SJSA1 (cell line): Measurements from ENCODE around the gene PTPRO. TPM values are rescaled to one million over a fixed set of nuclear protein-coding genes. Genes with fewer than 3 reads are reported as not detected.

Source experiments
- DNase-seq, 2 experiments: peaks; one replicate each; pipeline ENCODE4 v3.0.0-alpha.2; 2015 to 2020; ENCODE audit warnings: low spot score in 2 of 2, low read depth in 1 of 2
- H3K27ac ChIP-seq: fragments of 250-450 bp; sonication (Bioruptor Pico); 2 replicates; pipeline ENCODE4 v1.5.1; 2020; ENCODE audit warnings: mild to moderate bottlenecking, moderate library complexity
- H3K27me3 ChIP-seq: fragments of 250-450 bp; sonication (Bioruptor Pico); replicated peaks from 2 replicates; pipeline ENCODE4 v1.5.1; 2020; ENCODE audit warnings: mild to moderate bottlenecking, moderate library complexity
- H3K36me3 ChIP-seq: fragments of 250-450 bp; sonication (Bioruptor Pico); 2 replicates; pipeline ENCODE4 v1.5.1; 2020; ENCODE audit warnings: mild to moderate bottlenecking
- H3K4me1 ChIP-seq: fragments of 250-450 bp; sonication (Bioruptor Pico); replicated peaks from 2 replicates; pipeline ENCODE4 v1.6.1; 2021; ENCODE audit warnings: mild to moderate bottlenecking
- H3K4me3 ChIP-seq: fragments of 250-450 bp; sonication (Bioruptor Pico); 2 replicates; pipeline ENCODE4 v1.5.1; 2020; ENCODE audit warnings: mild to moderate bottlenecking
- H3K9me3 ChIP-seq: fragments of 250-450 bp; sonication (Bioruptor Pico); replicated peaks from 2 replicates; pipeline ENCODE4 v1.5.1; 2020; ENCODE audit warnings: mild to moderate bottlenecking
- total RNA-seq: library from RNA; depleted of rRNA; stranded (reverse); fragments of >200 nt; shearing (Covaris generic); gene quantifications from 2 replicates; pipeline ENCODE4 v1.2.3, GENCODE V29; 2014

The PTPRO gene
- total RNA-seq, 1 experiment from 2014 or later: 0.55 TPM

DNA sequence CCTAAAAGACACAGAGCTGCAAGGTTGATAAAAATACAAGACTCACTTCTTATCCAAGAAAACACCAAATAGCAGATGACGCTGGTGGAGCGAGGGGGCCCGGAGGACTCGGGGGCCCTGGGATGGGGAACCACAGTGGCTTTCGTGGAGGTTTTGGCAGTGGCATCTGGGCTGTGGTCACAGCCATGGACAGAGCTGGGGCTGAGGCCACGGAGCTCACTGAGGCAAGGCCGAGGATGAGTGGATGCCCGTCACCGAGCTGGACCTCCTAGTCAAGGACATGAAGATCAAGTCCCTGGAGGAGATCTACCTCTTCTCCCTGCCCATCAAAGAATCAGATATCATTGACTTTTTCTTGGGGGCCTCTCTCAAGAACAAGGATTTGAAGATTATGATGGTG, 117.2 kb downstream of the PTPRO start:
- no peak overlapping the region for H3K4me3 ChIP-seq
- no peaks in the 10 kb centered on the region for H3K9me3 ChIP-seq
- no peak for DNase-seq
- no peaks in the 10 kb centered on the region for H3K36me3 ChIP-seq
- no peaks in the 10 kb centered on the region for H3K27me3 ChIP-seq
- no peak overlapping the region for H3K27ac ChIP-seq
- H3K4me1 ChIP-seq: no peaks in the 10 kb centered on the region

DNA sequence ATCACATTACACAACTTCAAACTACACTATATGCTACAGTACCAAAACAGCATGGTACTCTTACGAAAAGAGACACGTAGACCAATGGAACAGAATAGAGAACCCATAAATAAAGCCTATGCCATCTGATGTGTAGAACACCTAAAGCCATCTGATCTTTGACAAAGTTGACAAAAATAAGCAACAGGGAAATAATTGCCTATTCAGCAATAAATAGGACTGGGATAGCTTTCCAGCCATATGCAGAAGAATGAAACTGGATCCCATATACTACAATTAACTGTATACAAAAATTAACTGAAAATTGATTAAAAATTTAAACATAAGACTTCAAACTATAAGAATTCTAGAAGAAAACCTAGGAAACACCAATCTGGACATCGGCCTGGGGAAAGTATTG, 120.7 kb downstream of the PTPRO start:
- Histone ChIP-seq H3K27ac (no peak overlapping the region), H3K36me3 (no peaks in the 10 kb centered on the region), H3K4me3 (no peak overlapping the region), H3K9me3 (no peaks in the 10 kb centered on the region), H3K4me1 (no peaks in the 10 kb centered on the region), H3K27me3 (no peaks in the 10 kb centered on the region)
- DNase-seq: no peak

- Histone ChIP-seq H3K9me3 (no peaks in the 10 kb centered on the region), H3K27me3 (no peaks in the 10 kb centered on the region)
- no peak for DNase-seq
Observed at GRCh38 chr12:15443611-15444010, 121.3 kb downstream of the PTPRO start.

GRCh38 chr12:15444523-15444922, 122.2 kb downstream of the PTPRO start:
- H3K27ac ChIP-seq: no peak overlapping the region
- H3K4me1 ChIP-seq: no peaks in the 10 kb centered on the region
- no peak overlapping the region for H3K4me3 ChIP-seq
- DNase-seq: no peak
- no peaks in the 10 kb centered on the region for H3K36me3 ChIP-seq
- no peaks in the 10 kb centered on the region for H3K9me3 ChIP-seq
- no peaks in the 10 kb centered on the region for H3K27me3 ChIP-seq

More at GRCh38 chr12:15443611-15444010, 121.3 kb downstream of the PTPRO start:
- Histone ChIP-seq H3K27ac (no peak overlapping the region), H3K4me3 (no peak overlapping the region), H3K36me3 (no peaks in the 10 kb centered on the region), H3K4me1 (no peaks in the 10 kb centered on the region)

- H3K36me3 ChIP-seq: no peaks in the 10 kb centered on the region
- no peak for DNase-seq
- H3K27ac ChIP-seq: no peak overlapping the region
- H3K4me3 ChIP-seq: no peak overlapping the region
- H3K27me3 ChIP-seq: no peaks in the 10 kb centered on the region
- H3K9me3 ChIP-seq: no peaks in the 10 kb centered on the region
- no peaks in the 10 kb centered on the region for H3K4me1 ChIP-seq
Observed at GRCh38 chr12:15446807-15447206, 124.5 kb downstream of the PTPRO start.

- no peak for DNase-seq
- Histone ChIP-seq H3K36me3 (no peaks in the 10 kb centered on the region), H3K4me1 (no peaks in the 10 kb centered on the region), H3K27ac (no peak overlapping the region), H3K27me3 (no peaks in the 10 kb centered on the region), H3K4me3 (no peak overlapping the region), H3K9me3 (no peaks in the 10 kb centered on the region)
Observed at GRCh38 chr12:15453613-15454012, 131.3 kb downstream of the PTPRO start.

DNA sequence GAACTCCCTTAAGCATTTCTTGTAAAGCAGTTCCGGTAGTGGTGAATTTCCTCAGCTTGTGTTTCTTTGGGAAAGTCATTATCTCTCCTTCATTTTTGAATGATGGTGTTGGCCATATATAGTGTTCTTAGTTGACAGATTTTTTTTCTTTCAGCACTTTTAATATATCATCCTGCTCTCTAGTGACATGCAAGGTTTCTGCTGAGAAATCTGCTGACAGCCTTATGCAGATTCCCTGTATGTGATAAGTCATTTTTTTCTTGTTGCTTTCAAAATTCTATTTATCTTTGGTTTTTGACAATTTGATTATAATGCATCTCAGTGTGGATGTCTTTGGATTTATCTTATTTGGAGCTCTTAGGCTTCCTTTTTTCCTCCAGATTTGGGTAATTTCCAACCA, 135.7 kb downstream of the PTPRO start:
- Histone ChIP-seq H3K36me3 (no peaks in the 10 kb centered on the region), H3K4me3 (no peak overlapping the region), H3K27me3 (no peaks in the 10 kb centered on the region), H3K9me3 (no peaks in the 10 kb centered on the region), H3K4me1 (no peaks in the 10 kb centered on the region), H3K27ac (no peak overlapping the region)
- no peak for DNase-seq

- Histone ChIP-seq H3K4me3 (no peak overlapping the region), H3K27me3 (no peaks in the 10 kb centered on the region), H3K4me1 (no peaks in the 10 kb centered on the region), H3K9me3 (no peaks in the 10 kb centered on the region), H3K27ac (no peak overlapping the region), H3K36me3 (no peaks in the 10 kb centered on the region)
- DNase-seq: no peak
Observed at GRCh38 chr12:15468911-15469310, 146.6 kb downstream of the PTPRO start.

DNA sequence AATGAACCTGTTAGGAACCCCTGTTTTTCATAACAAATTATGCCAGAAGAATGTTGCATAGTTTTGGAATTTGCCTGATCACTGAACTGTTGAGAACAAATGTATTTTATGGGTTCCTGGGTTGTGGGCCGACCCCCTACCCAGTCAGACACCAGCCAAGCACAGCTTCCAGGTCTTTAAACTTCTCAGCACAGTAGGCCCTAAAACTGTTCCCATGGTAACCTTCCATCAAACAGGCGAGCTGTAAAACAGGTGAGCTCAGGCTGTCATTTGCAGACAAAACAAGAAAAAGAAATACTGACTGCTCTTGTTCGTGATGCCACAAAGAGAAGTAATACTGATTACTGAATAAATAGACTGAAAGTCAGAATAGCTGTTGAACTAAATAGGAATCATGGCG, 147.0 kb downstream of the PTPRO start:
- H3K4me3 ChIP-seq: no peak overlapping the region
- H3K27me3 ChIP-seq: no peaks in the 10 kb centered on the region
- no peaks in the 10 kb centered on the region for H3K36me3 ChIP-seq
- no peaks in the 10 kb centered on the region for H3K4me1 ChIP-seq
- DNase-seq: no peak
- no peak overlapping the region for H3K27ac ChIP-seq
- no peaks in the 10 kb centered on the region for H3K9me3 ChIP-seq

DNA sequence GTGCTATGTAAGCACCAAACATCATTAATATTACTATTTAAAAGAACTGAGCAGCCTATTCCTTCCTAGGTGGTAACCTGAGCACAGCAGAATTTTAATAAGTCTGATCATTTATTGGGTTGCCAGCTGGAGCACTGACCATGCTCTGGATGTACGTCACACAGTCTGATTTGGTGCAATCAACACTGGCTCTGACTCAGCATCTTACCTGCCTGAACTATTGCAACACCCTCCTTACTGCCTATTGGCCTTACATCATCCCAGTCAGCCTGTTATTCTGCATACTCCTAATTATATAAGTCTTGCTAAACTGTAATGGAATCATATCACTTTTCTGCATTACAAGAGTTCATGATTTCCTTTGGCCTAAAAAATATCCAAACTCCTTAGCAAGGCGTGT, 149.7 kb downstream of the PTPRO start:
- DNase-seq: no peak
- Histone ChIP-seq H3K4me1 (no peaks in the 10 kb centered on the region), H3K9me3 (no peaks in the 10 kb centered on the region), H3K27me3 (0 out of 2 replicates have a peak, but pooled peaks cover 4% of the 10 kb centered on the region), H3K27ac (no peak overlapping the region), H3K4me3 (no peak overlapping the region), H3K36me3 (no peaks in the 10 kb centered on the region)

DNA sequence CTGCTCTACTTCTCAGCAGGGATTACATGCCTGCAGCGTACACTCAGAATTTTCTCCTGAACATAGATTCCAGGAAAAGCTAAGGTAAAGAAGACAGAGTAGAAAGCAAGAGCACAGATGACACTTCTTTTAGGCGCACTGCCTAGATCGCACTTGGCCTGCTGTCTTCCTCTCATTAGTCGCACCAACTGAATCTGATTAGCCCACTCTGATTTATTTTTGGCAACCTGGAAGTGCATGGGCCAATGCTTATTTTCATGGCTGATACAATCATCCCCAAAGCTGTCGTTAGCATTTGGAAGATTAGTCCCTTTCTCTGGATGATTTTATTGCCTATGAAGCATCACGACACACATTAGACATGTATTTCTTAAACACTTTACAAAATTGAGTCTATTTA, 152.5 kb downstream of the PTPRO start:
- no peak for DNase-seq
- H3K27ac ChIP-seq: no peak overlapping the region
- H3K4me3 ChIP-seq: no peak overlapping the region
- H3K27me3 ChIP-seq: 0 out of 2 replicates have a peak, but pooled peaks cover 4% of the 10 kb centered on the region
- no peaks in the 10 kb centered on the region for H3K4me1 ChIP-seq
- H3K36me3 ChIP-seq: no peaks in the 10 kb centered on the region
- no peaks in the 10 kb centered on the region for H3K9me3 ChIP-seq

DNA sequence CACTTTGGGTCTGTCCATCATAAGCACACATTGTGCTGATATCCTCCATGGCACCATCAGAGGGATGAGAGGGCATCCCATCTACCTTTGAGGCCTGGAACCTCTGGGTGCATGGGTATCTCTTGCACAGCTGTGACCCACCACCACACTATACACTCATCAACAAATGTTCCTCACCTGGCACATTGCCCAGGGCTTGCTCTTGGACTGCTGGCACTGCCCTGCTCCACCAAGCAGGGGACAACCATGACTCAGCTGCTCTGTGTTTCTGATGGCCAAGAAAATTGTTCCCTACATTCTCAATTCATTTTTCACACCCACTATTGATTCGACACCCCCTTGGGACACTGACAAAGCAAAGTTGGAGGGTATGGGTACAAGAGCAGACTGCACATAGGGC, 155.5 kb downstream of the PTPRO start:
- H3K27ac ChIP-seq: no peak overlapping the region
- no peaks in the 10 kb centered on the region for H3K36me3 ChIP-seq
- H3K9me3 ChIP-seq: no peaks in the 10 kb centered on the region
- H3K27me3 ChIP-seq: 0 out of 2 replicates have a peak, but pooled peaks cover 11% of the 10 kb centered on the region
- no peaks in the 10 kb centered on the region for H3K4me1 ChIP-seq
- no peak overlapping the region for H3K4me3 ChIP-seq
- DNase-seq: no peak

DNA sequence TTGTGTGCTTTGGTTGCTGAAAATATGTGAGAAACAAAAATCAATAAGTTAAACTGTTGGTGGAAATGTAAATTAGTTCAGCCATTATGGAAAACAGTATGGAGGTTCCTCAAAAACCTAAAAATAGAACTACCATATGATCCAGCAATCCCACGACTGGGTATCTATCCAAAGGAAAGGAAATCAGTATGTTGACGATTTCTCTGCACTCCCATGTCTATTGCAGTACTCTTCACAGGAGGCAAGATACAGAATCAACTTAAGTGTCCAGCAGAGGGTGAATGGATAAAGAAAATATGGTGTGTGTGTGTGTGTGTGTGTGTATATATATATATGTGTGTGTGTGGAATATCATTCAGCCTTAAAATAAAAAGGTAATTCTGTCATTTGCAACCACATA, 159.5 kb downstream of the PTPRO start:
- Histone ChIP-seq H3K9me3 (no peaks in the 10 kb centered on the region), H3K36me3 (no peaks in the 10 kb centered on the region), H3K27ac (no peak overlapping the region), H3K4me1 (no peaks in the 10 kb centered on the region), H3K27me3 (0 out of 2 replicates have a peak, but pooled peaks cover 7% of the 10 kb centered on the region), H3K4me3 (no peak overlapping the region)
- DNase-seq: no peak

DNA sequence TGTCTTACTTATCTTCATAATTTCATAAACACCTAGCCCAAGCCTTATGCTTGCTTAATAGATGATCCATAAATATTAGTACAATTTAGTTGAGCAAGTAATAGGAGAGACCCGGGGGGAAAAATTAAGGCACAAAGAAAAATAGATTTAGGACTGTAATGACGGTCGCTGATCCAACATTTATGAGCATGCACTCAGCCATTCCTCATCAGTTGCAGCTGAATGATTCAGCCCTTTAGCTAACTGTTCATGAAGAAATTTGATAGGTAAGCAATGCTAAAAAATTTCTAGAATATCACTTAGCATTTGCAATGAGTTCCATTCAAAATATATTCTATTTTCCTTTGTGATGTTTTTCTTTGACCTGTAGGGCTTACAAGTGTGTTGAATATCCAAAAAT, 163.2 kb downstream of the PTPRO start:
- Histone ChIP-seq H3K27me3 (0 out of 2 replicates have a peak, but pooled peaks cover 7% of the 10 kb centered on the region), H3K36me3 (no peaks in the 10 kb centered on the region), H3K9me3 (no peaks in the 10 kb centered on the region), H3K27ac (no peak overlapping the region), H3K4me1 (no peaks in the 10 kb centered on the region), H3K4me3 (no peak overlapping the region)
- DNase-seq: no peak

- Histone ChIP-seq H3K4me1 (no peaks in the 10 kb centered on the region), H3K36me3 (no peaks in the 10 kb centered on the region), H3K9me3 (no peaks in the 10 kb centered on the region), H3K27ac (no peak overlapping the region), H3K27me3 (0 out of 2 replicates have a peak, but pooled peaks cover 1% of the 10 kb centered on the region), H3K4me3 (no peak overlapping the region)
- no peak for DNase-seq
Observed at GRCh38 chr12:15486859-15487258, 164.6 kb downstream of the PTPRO start.
